GM23338 (cell line): ENCODE measurements around the gene AGTRAP. TPM values are rescaled to one million over a fixed set of nuclear protein-coding genes. Genes with fewer than 3 reads are reported as not detected.

Experiments
- ATAC-seq: fragments of 200-7000 bp; cut with Tn5 transposase; 3 replicates; pipeline ENCODE4 v1.9.1; 2020
- DNase-seq: peaks from one replicate; pipeline ENCODE4 v3.0.0-alpha.2; 2015; ENCODE audit warnings: low spot score
- H2AFZ ChIP-seq: fragments of 200-600 bp; sonication (generic); 2 replicates; pipeline ENCODE4 v1.8.0; 2016; ENCODE audit warnings: antibody characterized with exemption, mild to moderate bottlenecking, moderate library complexity
- H3F3A ChIP-seq: fragments of 200-600 bp; sonication (generic); replicated peaks from 2 replicates; pipeline ENCODE4 v1.8.0; 2017; ENCODE audit warnings: antibody characterized with exemption, mixed run types, low read depth
- H3K27ac ChIP-seq: fragments of 200-600 bp; sonication (generic); 2 replicates; pipeline ENCODE4 v1.6.1; 2016; ENCODE audit warnings: low read depth
- H3K27me3 ChIP-seq: fragments of 200-600 bp; sonication (generic); 2 replicates; pipeline ENCODE4 v1.8.0; 2016; ENCODE audit warnings: mild to moderate bottlenecking, mixed run types, moderate library complexity; ENCODE audit not compliant: insufficient read depth
- H3K36me3 ChIP-seq: fragments of 200-600 bp; sonication (generic); 2 replicates; pipeline ENCODE4 v1.8.0; 2016; ENCODE audit warnings: mild to moderate bottlenecking; ENCODE audit not compliant: insufficient read depth
- H3K4me1 ChIP-seq: fragments of 200-600 bp; sonication (generic); 2 replicates; pipeline ENCODE4 v1.8.0; 2016; ENCODE audit warnings: mild to moderate bottlenecking, moderate library complexity; ENCODE audit not compliant: insufficient read depth
- H3K4me2 ChIP-seq: fragments of 200-600 bp; sonication (generic); 2 replicates; pipeline ENCODE4 v1.7.1; 2017; ENCODE audit warnings: mixed run types
- H3K4me3 ChIP-seq: fragments of 200-600 bp; sonication (generic); 2 replicates; pipeline ENCODE4 v1.6.1; 2016; ENCODE audit warnings: mixed run types
- H3K79me2 ChIP-seq: fragments of 200-600 bp; sonication (generic); replicated peaks from 2 replicates; pipeline ENCODE4 v1.8.0; 2017; ENCODE audit warnings: mild to moderate bottlenecking; ENCODE audit not compliant: insufficient read depth
- H3K9me2 ChIP-seq: fragments of 200-600 bp; sonication (generic); 2 replicates; pipeline ENCODE4 v1.8.0; 2017; ENCODE audit not compliant: insufficient read depth
- H4K20me1 ChIP-seq: fragments of 200-600 bp; sonication (generic); replicated peaks from 2 replicates; pipeline ENCODE4 v1.8.0; 2017; ENCODE audit warnings: mild to moderate bottlenecking; ENCODE audit not compliant: insufficient read depth
- H3K27ac Mint-ChIP-seq: 2 replicates; pipeline ENCODE4 v1.8.0; 2020; ENCODE audit warnings: inconsistent platforms, mild to moderate bottlenecking, moderate library complexity, mixed read lengths
- H3K27me3 Mint-ChIP-seq: 3 replicates; pipeline ENCODE4 v1.8.0; 2022; ENCODE audit warnings: low read depth, mild to moderate bottlenecking, moderate library complexity, mixed read lengths, inconsistent platforms; ENCODE audit not compliant: insufficient read depth, poor library complexity
- H3K36me3 Mint-ChIP-seq: 3 replicates; pipeline ENCODE4 v1.8.0; 2021; ENCODE audit warnings: low read depth, mild to moderate bottlenecking, inconsistent platforms, moderate library complexity, mixed read lengths
- H3K4me1 Mint-ChIP-seq: 3 replicates; pipeline ENCODE4 v1.8.0; 2020; ENCODE audit warnings: mild to moderate bottlenecking, inconsistent platforms, mixed read lengths
- H3K4me3 Mint-ChIP-seq: 3 replicates; pipeline ENCODE4 v1.8.0; 2021; ENCODE audit warnings: moderate library complexity, mild to moderate bottlenecking, inconsistent platforms, mixed read lengths
- H3K9me3 Mint-ChIP-seq: 3 replicates; pipeline ENCODE4 v1.8.0; 2020; ENCODE audit warnings: moderate library complexity, mild to moderate bottlenecking, inconsistent platforms, mixed read lengths
- CREB1 ChIP-seq: fragments of 250-450 bp; sonication (Bioruptor Pico); IDR thresholded peaks from 2 replicates; pipeline ENCODE4 v1.5.0; 2020; ENCODE audit warnings: low read depth, mild to moderate bottlenecking, moderate library complexity
- EZH2 ChIP-seq: fragments of 200-600 bp; sonication (generic); IDR thresholded peaks from one replicate; pipeline ENCODE4 v1.8.0; 2017; ENCODE audit warnings: antibody characterized with exemption, mild to moderate bottlenecking, low read depth; ENCODE audit not compliant: unreplicated experiment
- EZH2phosphoT487 ChIP-seq: fragments of 200-600 bp; sonication (generic); IDR thresholded peaks from one replicate; pipeline ENCODE4 v1.8.1; 2018; ENCODE audit warnings: antibody characterized with exemption; ENCODE audit not compliant: unreplicated experiment
- NANOG ChIP-seq: IDR thresholded peaks from 2 replicates; pipeline ENCODE4 v1.6.1; 2016; ENCODE audit warnings: antibody characterized with exemption, borderline replicate concordance
- POLR2AphosphoS5 ChIP-seq: IDR thresholded peaks from 2 replicates; pipeline ENCODE4 v1.6.1; 2016; ENCODE audit warnings: antibody characterized with exemption, low read depth
- ZNF114 ChIP-seq: fragments of 250-450 bp; sonication (Bioruptor Pico); IDR thresholded peaks from 2 replicates; pipeline ENCODE4 v1.5.0; 2020; ENCODE audit warnings: mild to moderate bottlenecking, moderate library complexity
- ZNF331 ChIP-seq: fragments of 250-450 bp; sonication (Bioruptor Pico); IDR thresholded peaks from 2 replicates; pipeline ENCODE4 v1.5.0; 2020; ENCODE audit warnings: low read depth, mild to moderate bottlenecking, moderate library complexity
- polyA plus RNA-seq: library from polyadenylated mRNA; unstranded; fragments of >200 nt; fragmentation: Nextera tagmentation; extraction: Ambion mirVana; gene quantifications from 2 replicates; pipeline ENCODE4 v1.2.1, GENCODE V29; 2016
- total RNA-seq: library from RNA; depleted of rRNA; stranded (reverse); fragments of >200 nt; shearing (Covaris generic); gene quantifications from 2 replicates; pipeline ENCODE4 v1.2.3, GENCODE V29; 2014
- TF ChIP-seq, protein P1 (sequence below), 2 experiments: fragments of 200-600 bp in 1 of 2; sonication (generic) in 1 of 2; conservative IDR thresholded peaks; 2 replicates each; pipeline versions ENCODE4 v1.5.1 to v1.6.1; 2016 to 2017; ENCODE audit warnings: antibody characterized with exemption in 2 of 2, low read depth in 2 of 2, mild to moderate bottlenecking in 2 of 2, moderate library complexity in 1 of 2
- TF ChIP-seq, protein P2 (sequence below): IDR thresholded peaks from 2 replicates; pipeline ENCODE4 v1.6.1; 2016; ENCODE audit warnings: antibody characterized with exemption
- TF ChIP-seq, protein P3 (sequence below): fragments of 250-450 bp; sonication (Bioruptor Pico); IDR thresholded peaks from 2 replicates; pipeline ENCODE4 v1.5.0; 2020; ENCODE audit warnings: mild to moderate bottlenecking, moderate library complexity
- TF ChIP-seq, protein P4 (sequence below): IDR thresholded peaks from one replicate; pipeline ENCODE4 v1.6.1; 2018; ENCODE audit warnings: antibody characterized with exemption; ENCODE audit not compliant: unreplicated experiment

Gene AGTRAP
- total and polyA plus RNA-seq, 2 experiments from 2014 or later = 79.4 to 102 TPM

DNA sequence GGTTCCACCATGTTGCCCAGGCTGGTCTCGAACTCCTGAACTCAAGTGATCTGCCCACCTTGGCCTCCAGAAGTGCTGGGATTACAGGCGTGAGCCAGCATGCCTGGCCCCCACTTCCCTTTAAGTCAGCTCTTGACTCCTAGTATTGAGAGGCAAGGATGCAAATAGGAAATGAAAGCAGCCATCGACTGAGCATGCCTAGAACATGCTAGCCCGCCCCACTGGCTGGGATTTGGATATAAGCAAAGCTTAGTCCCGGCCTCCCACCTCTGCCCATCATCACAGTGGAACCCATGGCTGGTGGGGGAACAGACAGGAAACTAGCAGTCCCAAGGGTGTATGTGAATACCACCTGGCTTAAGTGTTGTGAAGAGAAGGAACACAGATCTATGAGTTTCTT, 36.5 kb downstream of the AGTRAP start (continued):
- TF ChIP-seq, protein P1, sequence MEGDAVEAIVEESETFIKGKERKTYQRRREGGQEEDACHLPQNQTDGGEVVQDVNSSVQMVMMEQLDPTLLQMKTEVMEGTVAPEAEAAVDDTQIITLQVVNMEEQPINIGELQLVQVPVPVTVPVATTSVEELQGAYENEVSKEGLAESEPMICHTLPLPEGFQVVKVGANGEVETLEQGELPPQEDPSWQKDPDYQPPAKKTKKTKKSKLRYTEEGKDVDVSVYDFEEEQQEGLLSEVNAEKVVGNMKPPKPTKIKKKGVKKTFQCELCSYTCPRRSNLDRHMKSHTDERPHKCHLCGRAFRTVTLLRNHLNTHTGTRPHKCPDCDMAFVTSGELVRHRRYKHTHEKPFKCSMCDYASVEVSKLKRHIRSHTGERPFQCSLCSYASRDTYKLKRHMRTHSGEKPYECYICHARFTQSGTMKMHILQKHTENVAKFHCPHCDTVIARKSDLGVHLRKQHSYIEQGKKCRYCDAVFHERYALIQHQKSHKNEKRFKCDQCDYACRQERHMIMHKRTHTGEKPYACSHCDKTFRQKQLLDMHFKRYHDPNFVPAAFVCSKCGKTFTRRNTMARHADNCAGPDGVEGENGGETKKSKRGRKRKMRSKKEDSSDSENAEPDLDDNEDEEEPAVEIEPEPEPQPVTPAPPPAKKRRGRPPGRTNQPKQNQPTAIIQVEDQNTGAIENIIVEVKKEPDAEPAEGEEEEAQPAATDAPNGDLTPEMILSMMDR (conservative IDR thresholded peaks at IDR 0.05; ENCODE audit: low read depth in 2 of 2) = no peak
- TF ChIP-seq, protein P2, sequence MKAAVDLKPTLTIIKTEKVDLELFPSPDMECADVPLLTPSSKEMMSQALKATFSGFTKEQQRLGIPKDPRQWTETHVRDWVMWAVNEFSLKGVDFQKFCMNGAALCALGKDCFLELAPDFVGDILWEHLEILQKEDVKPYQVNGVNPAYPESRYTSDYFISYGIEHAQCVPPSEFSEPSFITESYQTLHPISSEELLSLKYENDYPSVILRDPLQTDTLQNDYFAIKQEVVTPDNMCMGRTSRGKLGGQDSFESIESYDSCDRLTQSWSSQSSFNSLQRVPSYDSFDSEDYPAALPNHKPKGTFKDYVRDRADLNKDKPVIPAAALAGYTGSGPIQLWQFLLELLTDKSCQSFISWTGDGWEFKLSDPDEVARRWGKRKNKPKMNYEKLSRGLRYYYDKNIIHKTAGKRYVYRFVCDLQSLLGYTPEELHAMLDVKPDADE = no peak
- TF ChIP-seq EZH2phosphoT487 (no peak), POLR2AphosphoS5 (no peak), NANOG (no peak), ZNF114 (CRISPR knock-in tag) (no peak), EZH2 (no peak)

DNA sequence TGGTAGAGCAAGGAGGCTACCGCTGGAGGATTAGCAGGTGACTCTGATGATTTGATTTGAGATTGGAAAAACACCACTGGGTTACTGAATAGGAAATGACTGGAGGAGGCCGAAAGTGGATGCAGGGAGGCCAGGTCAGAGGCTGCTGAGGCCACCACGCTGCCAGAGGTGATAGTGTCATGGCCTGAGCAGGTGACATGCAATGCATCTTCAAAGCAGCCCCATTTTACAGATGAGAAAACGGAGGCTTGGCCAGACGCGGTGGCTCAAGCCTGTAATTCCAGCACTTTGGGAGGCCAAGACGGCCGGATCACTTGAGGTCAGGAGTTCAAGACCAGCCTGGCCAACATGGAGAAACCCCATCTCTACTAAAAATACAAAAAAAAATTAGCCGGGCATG, 38.8 kb downstream of the AGTRAP start:
- H3K9me3 Mint-ChIP-seq = no peaks in the 10 kb centered on the region
- no peaks in the 10 kb centered on the region for H3K36me3 Mint-ChIP-seq
- ATAC-seq (no peak), DNase-seq (no peak)
- H3K9me2 ChIP-seq = no peaks in the 10 kb centered on the region
- H3K27me3 ChIP-seq = no peaks in the 10 kb centered on the region
- no peak overlapping the region for H3K27ac ChIP-seq
- peaks cover 2% of the 10 kb centered on the region; the same call in 1 of the 2 replicates for H3F3A ChIP-seq
- no peak overlapping the region for H3K4me2 ChIP-seq
- no peaks in the 10 kb centered on the region for H3K79me2 ChIP-seq
- H3K4me1 ChIP-seq = no peaks in the 10 kb centered on the region
- H4K20me1 ChIP-seq = no peaks in the 10 kb centered on the region
- H3K27ac Mint-ChIP-seq = no peak overlapping the region
- no peak overlapping the region for H3K4me3 ChIP-seq
- no peaks in the 10 kb centered on the region for H3K36me3 ChIP-seq
- no peak overlapping the region for H3K4me3 Mint-ChIP-seq
- no peak overlapping the region for H2AFZ ChIP-seq
- H3K4me1 Mint-ChIP-seq = peaks cover 3% of the 10 kb centered on the region; the same call in 1 of the 3 replicates
- peaks cover 13% of the 10 kb centered on the region for H3K27me3 Mint-ChIP-seq
- TF ChIP-seq NANOG (no peak), ZNF331 (CRISPR knock-in tag) (no peak), CREB1 (no peak)
- TF ChIP-seq, protein P3, sequence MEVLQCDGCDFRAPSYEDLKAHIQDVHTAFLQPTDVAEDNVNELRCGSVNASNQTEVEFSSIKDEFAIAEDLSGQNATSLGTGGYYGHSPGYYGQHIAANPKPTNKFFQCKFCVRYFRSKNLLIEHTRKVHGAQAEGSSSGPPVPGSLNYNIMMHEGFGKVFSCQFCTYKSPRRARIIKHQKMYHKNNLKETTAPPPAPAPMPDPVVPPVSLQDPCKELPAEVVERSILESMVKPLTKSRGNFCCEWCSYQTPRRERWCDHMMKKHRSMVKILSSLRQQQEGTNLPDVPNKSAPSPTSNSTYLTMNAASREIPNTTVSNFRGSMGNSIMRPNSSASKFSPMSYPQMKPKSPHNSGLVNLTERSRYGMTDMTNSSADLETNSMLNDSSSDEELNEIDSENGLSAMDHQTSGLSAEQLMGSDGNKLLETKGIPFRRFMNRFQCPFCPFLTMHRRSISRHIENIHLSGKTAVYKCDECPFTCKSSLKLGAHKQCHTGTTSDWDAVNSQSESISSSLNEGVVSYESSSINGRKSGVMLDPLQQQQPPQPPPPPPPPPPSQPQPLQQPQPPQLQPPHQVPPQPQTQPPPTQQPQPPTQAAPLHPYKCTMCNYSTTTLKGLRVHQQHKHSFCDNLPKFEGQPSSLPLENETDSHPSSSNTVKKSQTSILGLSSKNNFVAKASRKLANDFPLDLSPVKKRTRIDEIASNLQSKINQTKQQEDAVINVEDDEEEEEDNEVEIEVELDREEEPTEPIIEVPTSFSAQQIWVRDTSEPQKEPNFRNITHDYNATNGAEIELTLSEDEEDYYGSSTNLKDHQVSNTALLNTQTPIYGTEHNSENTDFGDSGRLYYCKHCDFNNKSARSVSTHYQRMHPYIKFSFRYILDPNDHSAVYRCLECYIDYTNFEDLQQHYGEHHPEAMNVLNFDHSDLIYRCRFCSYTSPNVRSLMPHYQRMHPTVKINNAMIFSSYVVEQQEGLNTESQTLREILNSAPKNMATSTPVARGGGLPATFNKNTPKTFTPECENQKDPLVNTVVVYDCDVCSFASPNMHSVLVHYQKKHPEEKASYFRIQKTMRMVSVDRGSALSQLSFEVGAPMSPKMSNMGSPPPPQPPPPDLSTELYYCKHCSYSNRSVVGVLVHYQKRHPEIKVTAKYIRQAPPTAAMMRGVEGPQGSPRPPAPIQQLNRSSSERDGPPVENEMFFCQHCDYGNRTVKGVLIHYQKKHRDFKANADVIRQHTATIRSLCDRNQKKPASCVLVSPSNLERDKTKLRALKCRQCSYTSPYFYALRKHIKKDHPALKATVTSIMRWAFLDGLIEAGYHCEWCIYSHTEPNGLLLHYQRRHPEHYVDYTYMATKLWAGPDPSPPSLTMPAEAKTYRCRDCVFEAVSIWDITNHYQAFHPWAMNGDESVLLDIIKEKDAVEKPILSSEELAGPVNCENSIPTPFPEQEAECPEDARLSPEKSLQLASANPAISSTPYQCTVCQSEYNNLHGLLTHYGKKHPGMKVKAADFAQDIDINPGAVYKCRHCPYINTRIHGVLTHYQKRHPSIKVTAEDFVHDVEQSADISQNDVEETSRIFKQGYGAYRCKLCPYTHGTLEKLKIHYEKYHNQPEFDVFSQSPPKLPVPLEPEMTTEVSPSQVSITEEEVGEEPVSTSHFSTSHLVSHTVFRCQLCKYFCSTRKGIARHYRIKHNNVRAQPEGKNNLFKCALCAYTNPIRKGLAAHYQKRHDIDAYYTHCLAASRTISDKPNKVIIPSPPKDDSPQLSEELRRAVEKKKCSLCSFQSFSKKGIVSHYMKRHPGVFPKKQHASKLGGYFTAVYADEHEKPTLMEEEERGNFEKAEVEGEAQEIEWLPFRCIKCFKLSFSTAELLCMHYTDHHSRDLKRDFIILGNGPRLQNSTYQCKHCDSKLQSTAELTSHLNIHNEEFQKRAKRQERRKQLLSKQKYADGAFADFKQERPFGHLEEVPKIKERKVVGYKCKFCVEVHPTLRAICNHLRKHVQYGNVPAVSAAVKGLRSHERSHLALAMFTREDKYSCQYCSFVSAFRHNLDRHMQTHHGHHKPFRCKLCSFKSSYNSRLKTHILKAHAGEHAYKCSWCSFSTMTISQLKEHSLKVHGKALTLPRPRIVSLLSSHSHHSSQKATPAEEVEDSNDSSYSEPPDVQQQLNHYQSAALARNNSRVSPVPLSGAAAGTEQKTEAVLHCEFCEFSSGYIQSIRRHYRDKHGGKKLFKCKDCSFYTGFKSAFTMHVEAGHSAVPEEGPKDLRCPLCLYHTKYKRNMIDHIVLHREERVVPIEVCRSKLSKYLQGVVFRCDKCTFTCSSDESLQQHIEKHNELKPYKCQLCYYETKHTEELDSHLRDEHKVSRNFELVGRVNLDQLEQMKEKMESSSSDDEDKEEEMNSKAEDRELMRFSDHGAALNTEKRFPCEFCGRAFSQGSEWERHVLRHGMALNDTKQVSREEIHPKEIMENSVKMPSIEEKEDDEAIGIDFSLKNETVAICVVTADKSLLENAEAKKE (CRISPR knock-in tag) = no peak
- TF ChIP-seq, protein P4, sequence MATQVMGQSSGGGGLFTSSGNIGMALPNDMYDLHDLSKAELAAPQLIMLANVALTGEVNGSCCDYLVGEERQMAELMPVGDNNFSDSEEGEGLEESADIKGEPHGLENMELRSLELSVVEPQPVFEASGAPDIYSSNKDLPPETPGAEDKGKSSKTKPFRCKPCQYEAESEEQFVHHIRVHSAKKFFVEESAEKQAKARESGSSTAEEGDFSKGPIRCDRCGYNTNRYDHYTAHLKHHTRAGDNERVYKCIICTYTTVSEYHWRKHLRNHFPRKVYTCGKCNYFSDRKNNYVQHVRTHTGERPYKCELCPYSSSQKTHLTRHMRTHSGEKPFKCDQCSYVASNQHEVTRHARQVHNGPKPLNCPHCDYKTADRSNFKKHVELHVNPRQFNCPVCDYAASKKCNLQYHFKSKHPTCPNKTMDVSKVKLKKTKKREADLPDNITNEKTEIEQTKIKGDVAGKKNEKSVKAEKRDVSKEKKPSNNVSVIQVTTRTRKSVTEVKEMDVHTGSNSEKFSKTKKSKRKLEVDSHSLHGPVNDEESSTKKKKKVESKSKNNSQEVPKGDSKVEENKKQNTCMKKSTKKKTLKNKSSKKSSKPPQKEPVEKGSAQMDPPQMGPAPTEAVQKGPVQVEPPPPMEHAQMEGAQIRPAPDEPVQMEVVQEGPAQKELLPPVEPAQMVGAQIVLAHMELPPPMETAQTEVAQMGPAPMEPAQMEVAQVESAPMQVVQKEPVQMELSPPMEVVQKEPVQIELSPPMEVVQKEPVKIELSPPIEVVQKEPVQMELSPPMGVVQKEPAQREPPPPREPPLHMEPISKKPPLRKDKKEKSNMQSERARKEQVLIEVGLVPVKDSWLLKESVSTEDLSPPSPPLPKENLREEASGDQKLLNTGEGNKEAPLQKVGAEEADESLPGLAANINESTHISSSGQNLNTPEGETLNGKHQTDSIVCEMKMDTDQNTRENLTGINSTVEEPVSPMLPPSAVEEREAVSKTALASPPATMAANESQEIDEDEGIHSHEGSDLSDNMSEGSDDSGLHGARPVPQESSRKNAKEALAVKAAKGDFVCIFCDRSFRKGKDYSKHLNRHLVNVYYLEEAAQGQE = no peak
